ENCODE results near the gene RNF217.

DNA sequence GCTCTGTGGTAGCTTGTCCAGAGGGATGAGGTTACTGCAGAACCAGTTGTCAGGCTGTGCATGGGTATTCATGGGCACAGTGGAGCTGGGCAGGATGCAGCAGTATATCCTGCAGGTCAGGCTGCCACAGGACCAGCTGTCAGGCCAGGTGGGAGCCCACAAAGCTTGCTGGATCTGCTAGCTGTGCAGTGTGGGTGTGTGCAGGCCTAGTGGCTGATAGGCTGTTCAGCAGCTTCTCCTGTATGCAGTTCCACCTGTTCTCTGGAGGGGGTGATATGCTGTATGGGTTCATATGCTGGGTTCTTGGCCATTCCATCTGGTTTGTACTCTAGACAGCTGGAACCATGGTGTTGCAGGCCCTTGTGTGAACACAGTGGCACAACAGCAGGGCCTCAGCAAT lies 150.7 kb downstream of the RNF217 start:
- TF ChIP-seq EZH2phosphoT487 (IDR thresholded peaks at IDR 0.05; ENCODE audit: borderline replicate concordance): no peak
- TF ChIP-seq CTCF (conservative IDR thresholded peaks at IDR 0.05; ENCODE audit: low read length): no peak

All from Loucy (cell line).